ENCODE results near the gene BICDL2.

Gene BICDL2

GRCh38 chr16:2985893-2986355 is 50.8 kb downstream of the BICDL2 start:
- DNase-seq (ENCODE audit: low spot score): no peak
- peak overlapping the region; percentile 0 to 68 for H3K27ac ChIP-seq
- no peak for TF ChIP-seq CTCF (IDR thresholded peaks at IDR 0.05)
- H3K4me3 ChIP-seq: no peak overlapping the region

- peak overlapping the region; percentile 0 to 68 for H3K27ac ChIP-seq
- no peak for TF ChIP-seq CTCF (IDR thresholded peaks at IDR 0.05)
- H3K4me3 ChIP-seq: no peak overlapping the region
- DNase-seq (ENCODE audit: low spot score): no peak
Measured at GRCh38 chr16:2985462-2985861, 51.3 kb downstream of the BICDL2 start.

- Histone ChIP-seq H3K27ac (no peak overlapping the region), H3K4me3 (peak overlapping the region; percentile 36)
- DNase-seq (ENCODE audit: low spot score): peak; percentile 84
- TF ChIP-seq CTCF (IDR thresholded peaks at IDR 0.05): peak; percentile 99
Measured at GRCh38 chr16:2983706-2984136, 53.0 kb downstream of the BICDL2 start.

- DNase-seq (ENCODE audit: low spot score): no peak
- TF ChIP-seq CTCF (IDR thresholded peaks at IDR 0.05): no peak
- H3K27ac ChIP-seq: no peak overlapping the region
- H3K4me3 ChIP-seq: no peak overlapping the region
Measured at GRCh38 chr16:2982402-2982801, 54.3 kb downstream of the BICDL2 start.

GRCh38 chr16:2981899-2982250 is 54.9 kb downstream of the BICDL2 start:
- no peak for DNase-seq (ENCODE audit: low spot score)
- no peak for TF ChIP-seq CTCF (IDR thresholded peaks at IDR 0.05)
- Histone ChIP-seq H3K4me3 (no peak overlapping the region), H3K27ac (no peak overlapping the region)

- Histone ChIP-seq H3K4me3 (peak overlapping the region; percentile 87), H3K27ac (no peak overlapping the region)
- no peak for TF ChIP-seq CTCF (IDR thresholded peaks at IDR 0.05)
- DNase-seq (ENCODE audit: low spot score): no peak
Measured at GRCh38 chr16:2981177-2981898, 55.4 kb downstream of the BICDL2 start.

Measured in coronary artery (tissue), 2 donors.